H1 (cell line): Measurements from ENCODE around the gene CRYBG1. TPM values are rescaled to one million over a fixed set of nuclear protein-coding genes. Genes with fewer than 3 reads are reported as not detected.

Source experiments
- CTCF ChIA-PET: fragments of 300-600 bp; sonication (Branson Sonifier 250); formaldehyde crosslinking; loops from one replicate; lab custom pipeline; 2021; ENCODE audit not compliant: partially characterized antibody; lab: Charles Lee
- POLR2A ChIA-PET: fragments of 300-600 bp; sonication (Branson Sonifier 250); formaldehyde crosslinking; loops from one replicate; lab custom pipeline; 2021; ENCODE audit warnings: inconsistent platforms; ENCODE audit not compliant: partially characterized antibody; lab: Charles Lee
- DNase-seq, 2 experiments: peaks; one replicate each; pipeline versions ENCODE4 v3.0.0 to v3.0.0-alpha.2; 2010 to 2022; ENCODE audit warnings: low spot score in 2 of 2, low read depth in 1 of 2, mixed read lengths in 1 of 2
- FAIRE-seq: peaks from 2 replicates; lab custom pipeline; 2011; peaks lifted over from hg19 to GRCh38; lab: Jason Lieb, UNC
- H2AFZ ChIP-seq: 2 replicates; pipeline ENCODE4 v1.8.1; 2012; ENCODE audit warnings: low read length, inconsistent platforms
- H2AK5ac ChIP-seq: 2 replicates; pipeline ENCODE4 v1.6.1; 2013; ENCODE audit warnings: low read depth, low read length
- H2BK120ac ChIP-seq: replicated peaks from 2 replicates; pipeline ENCODE3; 2013; ENCODE audit warnings: low read depth, low read length, inconsistent platforms
- H2BK12ac ChIP-seq: 2 replicates; pipeline ENCODE4 v1.6.1; 2013; ENCODE audit warnings: low read depth, low read length
- H2BK15ac ChIP-seq: 2 replicates; pipeline ENCODE4 v1.6.1; 2013; ENCODE audit warnings: low read length
- H2BK20ac ChIP-seq: 2 replicates; pipeline ENCODE4 v1.6.1; 2013; ENCODE audit warnings: low read length
- H2BK5ac ChIP-seq: 2 replicates; pipeline ENCODE4 v1.6.1; 2013; ENCODE audit warnings: low read depth, low read length
- H3K14ac ChIP-seq: 2 replicates; pipeline ENCODE4 v1.6.1; 2013; ENCODE audit warnings: inconsistent platforms; ENCODE audit not compliant: insufficient read length
- H3K18ac ChIP-seq: 2 replicates; pipeline ENCODE4 v1.6.1; 2013; ENCODE audit warnings: low read length; ENCODE audit errors: extremely low read depth
- H3K23ac ChIP-seq: 2 replicates; pipeline ENCODE4 v1.6.1; 2013; ENCODE audit warnings: inconsistent platforms; ENCODE audit not compliant: insufficient read length
- H3K23me2 ChIP-seq: 2 replicates; pipeline ENCODE4 v1.6.1; 2013; ENCODE audit warnings: low read depth, low read length
- H3K27ac ChIP-seq: 2 replicates; pipeline ENCODE4 v1.6.1; 2011; ENCODE audit warnings: low read depth, low read length, inconsistent platforms
- H3K27me3 ChIP-seq, 4 experiments: replicated peaks in 1 of 4; 1 replicate in 1 of 4; 2 replicates in 3 of 4; pipeline versions ENCODE4 v1.6.1 to v1.8.1; 2011 to 2013; ENCODE audit warnings: low read length in 3 of 4, mild to moderate bottlenecking in 3 of 4, inconsistent platforms in 2 of 4, mixed read lengths in 2 of 4, moderate library complexity in 1 of 4; ENCODE audit not compliant: control insufficient read depth in 3 of 4, insufficient read depth in 3 of 4; ENCODE audit errors: extremely low read depth in 1 of 4
- H3K36me3 ChIP-seq, 4 experiments: 2 replicates each; pipeline versions ENCODE4 v1.6.1 to v1.8.1; 2011 to 2013; ENCODE audit warnings: mild to moderate bottlenecking in 4 of 4, low read length in 3 of 4, moderate library complexity in 2 of 4, control low read depth in 1 of 4, inconsistent platforms in 1 of 4; ENCODE audit not compliant: insufficient read depth in 4 of 4, control insufficient read depth in 2 of 4
- H3K4ac ChIP-seq: replicated peaks from 2 replicates; pipeline ENCODE3; 2013; ENCODE audit warnings: low read length, low read depth, mixed read lengths, inconsistent platforms; ENCODE audit not compliant: insufficient read length
- H3K4me1 ChIP-seq, 4 experiments: replicated peaks in 1 of 4; 1 replicate in 1 of 4; 2 replicates in 3 of 4; pipeline versions ENCODE4 v1.6.1 to v1.8.1; 2011 to 2013; ENCODE audit warnings: low read length in 3 of 4, inconsistent platforms in 2 of 4, mixed read lengths in 1 of 4; ENCODE audit not compliant: insufficient read depth in 4 of 4, control insufficient read depth in 3 of 4
- H3K4me2 ChIP-seq, 2 experiments: 2 replicates each; pipeline versions ENCODE4 v1.6.1 to v1.8.1; 2011 to 2013; ENCODE audit warnings: low read depth in 2 of 2, low read length in 2 of 2, control low read depth in 1 of 2, inconsistent platforms in 1 of 2, mild to moderate bottlenecking in 1 of 2; ENCODE audit not compliant: insufficient read depth in 1 of 2
- H3K4me3 ChIP-seq, 4 experiments: fragments of 200-600, 300-600 bp in 1 of 4; sonication (generic), shearing (Covaris generic), sonication (Bioruptor Twin) in 1 of 4; 2 replicates each; pipeline versions ENCODE4 v1.5.1 to v1.8.1; 2011 to 2016; ENCODE audit warnings: low read length in 4 of 4, low read depth in 3 of 4, control low read depth in 2 of 4, inconsistent platforms in 2 of 4, mild to moderate bottlenecking in 2 of 4, mixed read lengths in 1 of 4, moderate library complexity in 1 of 4; ENCODE audit not compliant: insufficient read depth in 2 of 4; ENCODE audit errors: extremely low read depth in 1 of 4
- H3K56ac ChIP-seq: replicated peaks from 2 replicates; pipeline ENCODE3; 2013; ENCODE audit warnings: low read depth, mild to moderate bottlenecking, mixed read lengths, low read length, inconsistent platforms; ENCODE audit not compliant: insufficient read length
- H3K79me1 ChIP-seq: 2 replicates; pipeline ENCODE4 v1.6.1; 2013; ENCODE audit warnings: low read depth, low read length, control low read depth
- H3K79me2 ChIP-seq, 2 experiments: 2 replicates each; pipeline versions ENCODE4 v1.6.1 to v1.8.1; 2012 to 2013; ENCODE audit warnings: low read length in 2 of 2, mild to moderate bottlenecking in 2 of 2, inconsistent platforms in 1 of 2; ENCODE audit not compliant: insufficient read depth in 2 of 2, control insufficient read depth in 1 of 2
- H3K9ac ChIP-seq, 4 experiments: replicated peaks in 1 of 4; 1 replicate in 1 of 4; 2 replicates in 3 of 4; pipeline versions ENCODE4 v1.6.1 to v1.8.1; 2011 to 2013; ENCODE audit warnings: low read depth in 3 of 4, low read length in 3 of 4, control low read depth in 2 of 4, mild to moderate bottlenecking in 2 of 4, moderate library complexity in 2 of 4, inconsistent platforms in 1 of 4; ENCODE audit errors: extremely low read depth in 1 of 4
- H3K9me3 ChIP-seq, 2 experiments: 2 replicates each; pipeline versions ENCODE4 v1.6.1 to v1.8.1; 2012 to 2013; ENCODE audit warnings: mild to moderate bottlenecking in 2 of 2, moderate library complexity in 2 of 2, control low read depth in 1 of 2, inconsistent platforms in 1 of 2, low read depth in 1 of 2, low read length in 1 of 2, mixed read lengths in 1 of 2; ENCODE audit not compliant: insufficient read depth in 2 of 2
- H4K20me1 ChIP-seq, 2 experiments: replicated peaks in 1 of 2; 2 replicates each; pipeline versions ENCODE3 to v1.8.1; 2011 to 2013; ENCODE audit warnings: inconsistent platforms in 2 of 2, low read length in 2 of 2, mild to moderate bottlenecking in 1 of 2; ENCODE audit not compliant: insufficient read depth in 2 of 2, control insufficient read depth in 1 of 2
- H4K5ac ChIP-seq: 2 replicates; pipeline ENCODE4 v1.6.1; 2013; ENCODE audit warnings: low read length, low read depth, mixed read lengths, inconsistent platforms; ENCODE audit not compliant: insufficient read length
- H4K8ac ChIP-seq: 2 replicates; pipeline ENCODE4 v1.8.0; 2013; ENCODE audit warnings: mild to moderate bottlenecking, moderate library complexity, low read length, inconsistent platforms; ENCODE audit not compliant: insufficient read depth; ENCODE audit errors: extremely low read depth
- H4K91ac ChIP-seq: replicated peaks from 2 replicates; pipeline ENCODE3; 2013; ENCODE audit warnings: low read length, mixed read lengths, inconsistent platforms; ENCODE audit not compliant: insufficient read length
- ASH2L ChIP-seq: fragments of 200-600, 300-600 bp; sonication (generic); IDR thresholded peaks from one replicate; pipeline ENCODE4 v1.7.1; 2017; ENCODE audit warnings: low read length
- CHD1 ChIP-seq: IDR thresholded peaks from 2 replicates; pipeline ENCODE4 v1.6.1; 2012; ENCODE audit warnings: low read depth, low read length, improper control_type of control experiment
- CREB1 ChIP-seq: IDR thresholded peaks from 2 replicates; pipeline ENCODE4 v1.6.1; 2012; ENCODE audit warnings: inconsistent platforms
- CTBP2 ChIP-seq: IDR thresholded peaks from 2 replicates; pipeline ENCODE4 v1.7.0; 2011; ENCODE audit warnings: borderline replicate concordance, mild to moderate bottlenecking, moderate library complexity, mixed read lengths, low read length; ENCODE audit not compliant: insufficient read depth, insufficient read length
- PHF8 ChIP-seq: fragments of 200-600 bp; sonication (generic); conservative IDR thresholded peaks from 2 replicates; pipeline ENCODE4 v1.7.1; 2012; ENCODE audit warnings: low read depth, mild to moderate bottlenecking, inconsistent platforms, low read length, moderate library complexity
- RBBP5 ChIP-seq: IDR thresholded peaks from 2 replicates; pipeline ENCODE4 v1.7.1; 2012; ENCODE audit warnings: low read depth, mild to moderate bottlenecking, inconsistent platforms, low read length, moderate library complexity, borderline replicate concordance
- SIN3A ChIP-seq, 2 experiments: IDR thresholded peaks in 1 of 2; conservative IDR thresholded peaks in 1 of 2; 2 replicates each; pipeline ENCODE4 v1.6.1; 2011 to 2012; ENCODE audit warnings: low read length in 2 of 2, improper control_type of control experiment in 1 of 2, low read depth in 1 of 2, mild to moderate bottlenecking in 1 of 2
- SUZ12 ChIP-seq: fragments of 200-600 bp; sonication (generic); IDR thresholded peaks from 2 replicates; pipeline ENCODE4 v1.6.1; 2012; ENCODE audit warnings: mild to moderate bottlenecking, inconsistent platforms, low read length, moderate library complexity, mixed read lengths
- TBP ChIP-seq: IDR thresholded peaks from 2 replicates; pipeline ENCODE4 v1.6.1; 2011; ENCODE audit warnings: low read depth, low read length, improper control_type of control experiment
- WGBS, 2 experiments: shearing (Covaris generic) in 1 of 2; methylation state at CpG; one replicate each; pipeline versions ENCODE4 v1.1.6 to v1.1.7; 2013 to 2015; ENCODE audit warnings: low lambda C conversion rate in 2 of 2, mixed read lengths in 2 of 2, inconsistent platforms in 1 of 2, low coverage in 1 of 2, missing lambda C conversion rate in 1 of 2; ENCODE audit not compliant: insufficient replicate concordance in 2 of 2, insufficient coverage in 1 of 2, insufficient read length in 1 of 2; ENCODE audit errors: extremely low coverage in 1 of 2, missing lambda C conversion rate in 1 of 2; 5-methylcytosine and 5-hydroxymethylcytosine counted together
- polyA plus RNA-seq, 7 experiments: library from polyadenylated mRNA; depleted of rRNA in 3 of 7; stranded (reverse) in 5 of 7; unstranded in 2 of 7; fragments of >200 nt in 5 of 7; fragments of 200-250 nt in 2 of 7; gene quantifications; 1 replicate in 5 of 7; 2 replicates in 1 of 7; 4 replicates in 1 of 7; pipeline versions ENCODE4 v1.2.1 to v1.2.3, GENCODE V29; 2011 to 2013; ENCODE audit warnings: missing spikeins in 2 of 7, mixed read lengths in 2 of 7
- total RNA-seq: library from RNA; stranded (reverse); fragmentation: NEBNext Ultra II Directional; extraction: Animal tissue kit (Norgen Biotek cat#: 25700); gene quantifications from 2 replicates; pipeline ENCODE4 v1.2.1, GENCODE V29; 2021

The CRYBG1 gene
- total and polyA plus RNA-seq, 2 of the 8 experiments (the other 6 are each of a cell fraction or from before 2014, with no cell fraction given) = 2.2 to 11.6 TPM

DNA sequence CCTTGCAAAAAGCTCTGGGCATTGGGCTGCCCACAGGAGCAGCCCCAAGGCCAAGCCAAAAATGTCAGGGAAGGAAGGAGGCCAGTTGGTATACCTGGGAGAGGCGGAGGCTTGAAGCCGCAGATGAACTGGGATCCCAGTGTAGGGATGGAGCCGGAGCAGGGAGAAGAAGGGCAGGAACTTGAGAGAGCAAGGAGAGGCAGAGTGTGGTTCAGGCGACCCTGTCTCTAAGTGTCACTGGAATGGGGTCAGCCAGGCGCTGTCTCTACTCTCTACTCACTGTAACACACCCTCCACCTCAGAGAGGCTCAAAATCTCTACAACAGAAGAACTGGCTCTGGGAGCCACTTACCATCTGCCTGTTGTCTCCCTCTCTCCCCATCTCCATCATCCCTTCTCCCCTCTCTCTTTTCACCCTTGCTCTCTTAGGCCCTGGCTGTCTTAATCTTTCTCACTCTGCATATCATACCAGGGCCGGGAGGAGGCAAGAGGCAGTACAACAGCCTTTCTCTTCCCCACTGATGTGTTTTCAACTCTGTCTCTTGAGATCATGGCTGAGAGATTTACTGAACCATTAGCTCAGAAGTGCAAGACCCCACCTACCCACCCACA lies 93.3 kb downstream of the CRYBG1 start:
- H3K79me2 ChIP-seq = no peaks in the 10 kb centered on the region
- DNase-seq = peak in 1 of 2 experiments; percentile 55
- H3K36me3 ChIP-seq = no peaks in the 10 kb centered on the region
- H2AK5ac ChIP-seq = no peak overlapping the region
- H3K14ac ChIP-seq = no peak overlapping the region
- H3K4me2 ChIP-seq = peak overlapping the region; percentile 30 to 37; a peak in 3 of 4 replicates
- 0 out of 2 replicates have a peak overlapping the region, but pooled peaks have one; percentile 8 for H2AFZ ChIP-seq
- ChIA-PET POLR2A (interaction anchor here (0.5 to 1.2 kb wide), 3 partner anchors 9 to 519 kb away, joined by 3 read pairs; no protein-coding TSS in a partner anchor), CTCF (interaction anchor here (0.9 to 1.9 kb wide), 4 partner anchors 94 to 112 kb away, joined by 3 to 14 read pairs (median 4); partner anchors contain the start of gene CRYBG1)
- 38% methylated on average over 6 of the region's 6 CpGs; no CpG with 5 or more reads in 1 of the 2 experiments for WGBS, 2 experiments
- peak overlapping the region; percentile 34; the same call in 1 of the 2 replicates for H3K18ac ChIP-seq
- H2BK20ac ChIP-seq = 0 out of 2 replicates have a peak overlapping the region, but pooled peaks have one; percentile 15
- H3K27ac ChIP-seq = no peak overlapping the region
- H3K79me1 ChIP-seq = no peaks in the 10 kb centered on the region
- H2BK5ac ChIP-seq = no peak overlapping the region
- no peak overlapping the region for H2BK12ac ChIP-seq
- H3K23me2 ChIP-seq = peaks cover 3% of the 10 kb centered on the region; the same call in 1 of the 2 replicates
- 0 out of 2 replicates have a peak overlapping the region, but pooled peaks have one; percentile 53 for H2BK15ac ChIP-seq
- TF ChIP-seq ASH2L (peak; percentile 82), CHD1 (no peak), SUZ12 (0 out of 2 replicates have a peak, but pooled peaks have one; percentile 2), CTBP2 (peak; percentile 60), CREB1 (no peak), SIN3A (conservative IDR thresholded peaks at IDR 0.05 in 1 of 2, IDR thresholded peaks at IDR 0.05 in 1 of 2; ENCODE audit: low read depth in 1 of 2, low read length in 2 of 2) (0 out of 4 replicates have a peak, but pooled peaks of 1 of the 2 experiments have one; percentile 20), TBP (no peak), RBBP5 (0 out of 2 replicates have a peak, but pooled peaks have one; percentile 55), PHF8 (no peak)
- no peak overlapping the region for H4K5ac ChIP-seq
- peak; percentile 60 for FAIRE-seq
- no peak overlapping the region for H2BK120ac ChIP-seq
- no peak overlapping the region for H4K8ac ChIP-seq
- peaks cover 0 to 8% (median 7%) of the 10 kb centered on the region in 4 experiments; a peak in 5 of 7 replicates for H3K4me1 ChIP-seq
- H3K4ac ChIP-seq = no peak overlapping the region
- no peak overlapping the region for H4K91ac ChIP-seq
- H4K20me1 ChIP-seq = no peaks in the 10 kb centered on the region
- no peak overlapping the region for H3K23ac ChIP-seq
- H3K4me3 ChIP-seq = no peak overlapping the region; a peak in 2 of 8 replicates
- H3K56ac ChIP-seq = no peak overlapping the region
- no peak overlapping the region for H3K9ac ChIP-seq
- H3K9me3 ChIP-seq = no peaks in the 10 kb centered on the region
- peaks cover 0 to 2% (median 0%) of the 10 kb centered on the region in 4 experiments; a peak in 2 of 7 replicates for H3K27me3 ChIP-seq
